Activated naive CD4-positive, alpha-beta T cell treated with anti-CD3 and anti-CD28 coated beads for 36 hours (primary cell): Measurements from ENCODE around the gene SEMA7A. TPM values are rescaled to one million over a fixed set of nuclear protein-coding genes. Genes with fewer than 3 reads are reported as not detected.

ENCODE experiments used
- CTCF ChIA-PET: fragments of 350-600 bp; sonication (Branson Sonifier 250); formaldehyde crosslinking; loops from one replicate; lab custom pipeline; 2021; ENCODE audit warnings: antibody characterized with exemption; lab: Charles Lee
- DNase-seq: peaks from one replicate; pipeline ENCODE4 v3.0.0-alpha.2; 2020
- H3K27ac Mint-ChIP-seq: one replicate; pipeline ENCODE4 v1.8.0; 2021; ENCODE audit warnings: mild to moderate bottlenecking, mixed read lengths
- H3K27me3 Mint-ChIP-seq: one replicate; pipeline ENCODE4 v1.8.0; 2021; ENCODE audit warnings: low read depth, mixed read lengths
- H3K36me3 Mint-ChIP-seq: one replicate; pipeline ENCODE4 v1.8.0; 2021; ENCODE audit warnings: low read depth, mixed read lengths
- H3K4me1 Mint-ChIP-seq: one replicate; pipeline ENCODE4 v1.8.0; 2021; ENCODE audit warnings: low read depth, mixed read lengths
- H3K4me3 Mint-ChIP-seq: one replicate; pipeline ENCODE4 v1.8.0; 2021; ENCODE audit warnings: mild to moderate bottlenecking, moderate library complexity, mixed read lengths
- H3K9me3 Mint-ChIP-seq: one replicate; pipeline ENCODE4 v1.8.0; 2021; ENCODE audit warnings: mixed read lengths
- intact Hi-C: fragments of 100-400 bp; cut with micrococcal nuclease; formaldehyde crosslinking; loops from one replicate; pipeline ENCODE4 v1.15.1; 2023
- total RNA-seq, 2 experiments: library from RNA; stranded (reverse); gene quantifications; one replicate each; pipeline ENCODE4 v1.2.3, GENCODE V29; 2021

The SEMA7A gene
- total RNA-seq, 2 experiments from 2014 or later = 45.7 to 46.9 TPM

- intact Hi-C loops = no loop called here
- Mint-ChIP-seq H3K4me3 (no peak overlapping the region), H3K9me3 (no peaks in the 10 kb centered on the region), H3K36me3 (peaks cover 38% of the 10 kb centered on the region), H3K4me1 (peaks cover 83% of the 10 kb centered on the region), H3K27me3 (no peaks in the 10 kb centered on the region), H3K27ac (peak overlapping the region; percentile 44)
- DNase-seq = no peak
- CTCF ChIA-PET = interaction anchor here (0.9 to 1.3 kb wide), 3 partner anchors 42 to 52 kb away, joined by 3 to 5 read pairs (median 3); no protein-coding TSS in a partner anchor
Measured at GRCh38 chr15:74426404-74427281, 7.1 kb downstream of the SEMA7A start.

GRCh38 chr15:74425630-74426029 is 8.1 kb downstream of the SEMA7A start:
- Mint-ChIP-seq H3K4me1 (peaks cover 78% of the 10 kb centered on the region), H3K27ac (peak overlapping the region; percentile 26), H3K4me3 (no peak overlapping the region), H3K36me3 (peaks cover 28% of the 10 kb centered on the region), H3K27me3 (no peaks in the 10 kb centered on the region), H3K9me3 (no peaks in the 10 kb centered on the region)
- no peak for DNase-seq
- CTCF ChIA-PET = interaction anchor here (0.9 to 1.3 kb wide), 2 partner anchors 41 to 51 kb away, joined by 3 read pairs; no protein-coding TSS in a partner anchor
- intact Hi-C loops = no loop called here

- no peaks in the 10 kb centered on the region for H3K9me3 Mint-ChIP-seq
- no peak overlapping the region for H3K4me3 Mint-ChIP-seq
- peaks cover 78% of the 10 kb centered on the region for H3K4me1 Mint-ChIP-seq
- H3K36me3 Mint-ChIP-seq = peaks cover 26% of the 10 kb centered on the region
- CTCF ChIA-PET = no interaction called here
- H3K27ac Mint-ChIP-seq = peak overlapping the region; percentile 26
- DNase-seq = no peak
- intact Hi-C loops = no loop called here
- H3K27me3 Mint-ChIP-seq = no peaks in the 10 kb centered on the region
Measured at GRCh38 chr15:74424901-74425528, 8.7 kb downstream of the SEMA7A start.

GRCh38 chr15:74423431-74424257 is 10.1 kb downstream of the SEMA7A start:
- Mint-ChIP-seq H3K4me1 (peaks cover 69% of the 10 kb centered on the region), H3K27ac (peak overlapping the region; percentile 37), H3K27me3 (no peaks in the 10 kb centered on the region), H3K36me3 (peaks cover 24% of the 10 kb centered on the region), H3K4me3 (no peak overlapping the region), H3K9me3 (no peaks in the 10 kb centered on the region)
- intact Hi-C loops = no loop called here
- DNase-seq = no peak
- CTCF ChIA-PET = interaction anchor here (0.6 to 1.2 kb wide), 3 partner anchors 42 to 173 kb away, joined by 3 to 7 read pairs (median 3); no protein-coding TSS in a partner anchor

- Mint-ChIP-seq H3K27me3 (no peaks in the 10 kb centered on the region), H3K36me3 (peaks cover 21% of the 10 kb centered on the region), H3K9me3 (no peaks in the 10 kb centered on the region), H3K4me3 (no peak overlapping the region), H3K27ac (no peak overlapping the region), H3K4me1 (peaks cover 62% of the 10 kb centered on the region)
- DNase-seq = no peak
- CTCF ChIA-PET = interaction anchor here (1.2 kb wide), 1 partner anchor 42 kb away, joined by 3 read pairs; no protein-coding TSS in a partner anchor
- intact Hi-C loops = no loop called here
Measured at GRCh38 chr15:74422652-74423430, 10.9 kb downstream of the SEMA7A start.

GRCh38 chr15:74422265-74422651 is 11.5 kb downstream of the SEMA7A start:
- Mint-ChIP-seq H3K9me3 (no peaks in the 10 kb centered on the region), H3K4me3 (no peak overlapping the region), H3K27me3 (no peaks in the 10 kb centered on the region), H3K36me3 (peaks cover 21% of the 10 kb centered on the region), H3K27ac (no peak overlapping the region), H3K4me1 (peaks cover 60% of the 10 kb centered on the region)
- intact Hi-C loops = no loop called here
- CTCF ChIA-PET = interaction anchor here (0.8 kb wide), 1 partner anchor 40 kb away, joined by 3 read pairs; no protein-coding TSS in a partner anchor
- DNase-seq = no peak

GRCh38 chr15:74421302-74422245 is 12.2 kb downstream of the SEMA7A start:
- Mint-ChIP-seq H3K4me1 (peaks cover 60% of the 10 kb centered on the region), H3K27me3 (no peaks in the 10 kb centered on the region), H3K36me3 (peaks cover 22% of the 10 kb centered on the region), H3K4me3 (no peak overlapping the region), H3K27ac (no peak overlapping the region), H3K9me3 (no peaks in the 10 kb centered on the region)
- intact Hi-C loops = no loop called here
- DNase-seq = no peak
- CTCF ChIA-PET = interaction anchor here (0.8 kb wide), 1 partner anchor 39 kb away, joined by 3 read pairs; no protein-coding TSS in a partner anchor

GRCh38 chr15:74420193-74420905 is 13.4 kb downstream of the SEMA7A start:
- intact Hi-C loops = no loop called here
- H3K9me3 Mint-ChIP-seq = no peaks in the 10 kb centered on the region
- no peak for DNase-seq
- peaks cover 26% of the 10 kb centered on the region for H3K36me3 Mint-ChIP-seq
- no peaks in the 10 kb centered on the region for H3K27me3 Mint-ChIP-seq
- H3K27ac Mint-ChIP-seq = peak overlapping the region; percentile 25
- peaks cover 60% of the 10 kb centered on the region for H3K4me1 Mint-ChIP-seq
- H3K4me3 Mint-ChIP-seq = no peak overlapping the region
- CTCF ChIA-PET = interaction anchor here (0.9 kb wide), 1 partner anchor 38 kb away, joined by 3 read pairs; no protein-coding TSS in a partner anchor

- intact Hi-C loops = no loop called here
- Mint-ChIP-seq H3K36me3 (peaks cover 33% of the 10 kb centered on the region), H3K4me1 (peaks cover 56% of the 10 kb centered on the region), H3K4me3 (no peak overlapping the region), H3K27ac (peak overlapping the region; percentile 9), H3K27me3 (no peaks in the 10 kb centered on the region), H3K9me3 (no peaks in the 10 kb centered on the region)
- no peak for DNase-seq
- CTCF ChIA-PET = interaction anchor here (1.1 kb wide), 1 partner anchor 9 kb away, joined by 3 read pairs; no protein-coding TSS in a partner anchor
Measured at GRCh38 chr15:74419432-74419831, 14.3 kb downstream of the SEMA7A start.
